GM12878 (cell line): Measurements from ENCODE around the gene ANKRD23. TPM values are rescaled to one million over a fixed set of nuclear protein-coding genes. Genes with fewer than 3 reads are reported as not detected.

Experiments used
- BCL11A ChIP-seq: IDR thresholded peaks from 2 replicates; pipeline ENCODE4 v1.6.1; 2011; ENCODE audit warnings: low read depth, low read length
- E2F8 ChIP-seq: fragments of 450-650 bp; IDR thresholded peaks from 2 replicates; pipeline ENCODE4 v1.6.1; 2018; ENCODE audit warnings: mild to moderate bottlenecking, low read depth, moderate library complexity; ENCODE audit not compliant: partially characterized antibody
- ELK1 ChIP-seq: IDR thresholded peaks from 2 replicates; pipeline ENCODE4 v1.6.1; 2012; ENCODE audit warnings: low read depth, low read length, improper control_type of control experiment
- HSF1 ChIP-seq: fragments of 150-350 bp; IDR thresholded peaks from 2 replicates; pipeline ENCODE4 v1.6.1; 2014; ENCODE audit warnings: mild to moderate bottlenecking, low read depth, low read length
- IRF5 ChIP-seq: fragments of 450-650 bp; IDR thresholded peaks from 2 replicates; pipeline ENCODE4 v1.6.1; 2017; ENCODE audit warnings: borderline replicate concordance
- polyA plus RNA-seq, 11 experiments: library from polyadenylated mRNA; depleted of rRNA in 4 of 11; unstranded in 6 of 11; stranded (reverse) in 5 of 11; fragments of >200 nt; fragmentation: Nextera tagmentation in 4 of 11; fragmentation: Illumina TruSeq in 1 of 11; extraction: Ambion mirVana in 4 of 11; extraction: Trizol in 1 of 11; gene quantifications; 1 replicate in 1 of 11; 2 replicates in 10 of 11; pipeline versions ENCODE4 v1.2.1 to v1.2.3, GENCODE V29; 2011 to 2016; ENCODE audit warnings: inconsistent platforms in 2 of 11, missing spikeins in 2 of 11, low read depth in 1 of 11
- total RNA-seq, 4 experiments: library from RNA; depleted of rRNA in 3 of 4; stranded (reverse); fragments of >200 nt in 3 of 4; fragmentation: Illumina TruSeq in 1 of 4; extraction: Trizol in 1 of 4; gene quantifications; 2 replicates each; pipeline versions ENCODE4 v1.2.1 to v1.2.3, GENCODE V29; 2013 to 2021
- TF ChIP-seq, protein P1 (sequence below): IDR thresholded peaks from 2 replicates; pipeline ENCODE4 v1.6.1; 2012; ENCODE audit warnings: low read depth, low read length, improper control_type of control experiment

The ANKRD23 gene
- total and polyA plus RNA-seq, 10 of the 15 experiments (the other 5 are each of a cell fraction or from before 2014, with no cell fraction given): 0.34 to 5.3 (median 2.7) TPM

DNA sequence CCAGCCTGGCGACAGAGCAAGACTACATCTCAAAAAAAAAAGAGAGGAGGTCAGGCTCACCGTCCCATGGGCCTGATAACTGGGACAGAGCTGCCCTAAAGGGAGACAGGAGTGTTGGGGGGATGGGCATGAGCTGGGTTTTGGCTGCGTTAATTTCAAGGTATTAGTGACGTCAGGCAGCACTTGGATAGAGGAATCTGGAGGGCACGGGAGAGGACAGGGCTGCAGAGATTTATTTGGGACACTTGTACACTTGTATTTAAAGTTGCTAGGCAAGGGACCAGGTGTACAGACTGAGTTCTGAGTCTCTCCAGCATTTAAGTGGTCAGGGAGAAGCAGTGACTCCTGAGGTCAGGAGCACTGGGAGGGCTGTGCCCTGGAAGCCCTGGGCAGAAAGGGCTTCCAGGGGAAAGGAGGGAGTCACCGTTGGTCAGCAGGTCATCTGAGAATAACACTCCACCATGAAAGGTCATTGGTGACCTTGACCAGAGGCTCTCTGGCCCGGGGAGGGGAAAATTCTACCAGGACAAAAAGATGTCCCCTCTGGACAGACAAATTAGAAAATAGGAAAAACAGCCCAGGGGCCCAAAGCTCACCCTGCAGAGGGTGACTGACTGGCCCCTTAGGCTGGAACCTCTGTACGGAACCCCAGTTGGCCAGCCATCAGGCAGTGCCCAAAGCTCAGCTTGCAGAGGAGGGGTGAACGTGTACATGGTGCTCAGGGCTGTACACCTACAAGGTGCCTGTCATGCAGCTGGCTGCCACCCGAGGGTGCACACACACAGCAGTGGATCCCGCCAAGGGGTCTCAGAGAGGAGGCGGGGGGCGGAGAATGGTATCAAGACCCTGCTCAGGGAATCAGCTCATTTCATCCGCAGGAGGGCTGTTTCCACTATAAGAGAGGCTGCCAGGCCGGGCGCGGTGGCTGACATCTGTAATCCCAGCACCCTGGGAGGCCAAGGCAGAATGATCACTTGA, 50.8 kb downstream of the ANKRD23 start (continued):
- no peak for TF ChIP-seq HSF1
- no peak for TF ChIP-seq ELK1
- no peak for TF ChIP-seq BCL11A
- no peak for TF ChIP-seq E2F8
- TF ChIP-seq IRF5: no peak
- TF ChIP-seq, protein P1, sequence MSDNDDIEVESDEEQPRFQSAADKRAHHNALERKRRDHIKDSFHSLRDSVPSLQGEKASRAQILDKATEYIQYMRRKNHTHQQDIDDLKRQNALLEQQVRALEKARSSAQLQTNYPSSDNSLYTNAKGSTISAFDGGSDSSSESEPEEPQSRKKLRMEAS: no peak
